NCI-H345 treated with DMSO at 0.1 percent for 48 hours (cell line): ENCODE data around the gene PTMS.
A peak's percentile ranks its signal among the peaks of the same experiment; 100 is the strongest.
"Not testable (repeated sequence)": the region's sequence is repeated elsewhere in the genome, so short reads cannot be mapped to it uniquely, and the experiment has no call there.

Source experiments
- DNase-seq: peaks from one replicate; lab custom pipeline; 2025; ENCODE audit not compliant: unreplicated experiment; lab: John Stamatoyannopoulos, UW

Gene PTMS, protein sequence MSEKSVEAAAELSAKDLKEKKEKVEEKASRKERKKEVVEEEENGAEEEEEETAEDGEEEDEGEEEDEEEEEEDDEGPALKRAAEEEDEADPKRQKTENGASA

DNA sequence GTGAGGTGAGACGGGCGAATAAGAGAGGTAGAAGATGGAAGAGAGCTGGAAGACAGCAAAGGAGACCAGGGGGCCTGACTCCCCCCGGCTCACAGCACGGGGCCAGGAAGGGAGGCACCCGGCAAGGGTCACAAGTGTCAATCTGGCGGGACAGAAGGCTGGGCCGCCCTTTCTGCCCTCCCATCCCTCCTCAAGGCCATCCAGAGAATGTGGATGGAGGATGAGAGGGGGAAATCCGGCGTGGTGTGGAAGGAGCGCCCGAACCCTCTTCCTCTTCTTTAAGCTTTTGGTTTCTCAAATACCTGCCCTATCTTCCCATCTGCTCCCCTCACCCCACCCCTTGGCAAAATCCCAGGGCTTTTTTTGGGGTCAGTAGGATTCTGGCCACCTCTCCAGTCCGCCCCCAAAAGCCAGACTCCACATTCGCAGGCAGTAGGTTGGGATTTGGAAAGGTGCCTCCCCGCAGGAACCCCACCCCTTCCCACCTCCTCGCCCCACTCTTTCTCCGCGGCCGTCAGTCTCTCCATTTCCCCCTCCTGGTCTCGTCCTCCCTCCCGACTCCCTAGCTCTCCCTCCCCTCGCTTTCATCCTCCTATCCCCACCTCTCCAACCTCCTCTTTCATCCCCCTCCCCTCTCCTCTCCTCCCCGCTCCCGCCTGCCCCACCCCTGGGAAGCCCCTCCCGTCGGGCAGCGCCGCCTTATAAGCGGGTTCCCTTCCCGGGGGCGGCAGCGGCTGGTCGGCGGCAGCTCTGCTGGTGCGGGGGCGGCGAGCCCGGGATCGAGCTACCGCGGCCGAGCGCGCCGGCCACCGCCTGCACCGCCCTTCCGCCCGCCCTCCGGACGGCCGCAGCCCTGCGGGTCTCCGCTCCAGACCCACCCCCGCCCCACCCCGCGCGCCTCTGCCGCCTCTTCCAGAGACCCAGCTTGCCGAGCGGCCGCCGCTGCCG lies at the start of gene PTMS:
Gene PTMS, plus strand, starts transcription at position 730 of the 948 bp plus-strand sequence. CDS start 343 bp downstream, outside the sequence.
- peak; percentile 87 for DNase-seq

DNA sequence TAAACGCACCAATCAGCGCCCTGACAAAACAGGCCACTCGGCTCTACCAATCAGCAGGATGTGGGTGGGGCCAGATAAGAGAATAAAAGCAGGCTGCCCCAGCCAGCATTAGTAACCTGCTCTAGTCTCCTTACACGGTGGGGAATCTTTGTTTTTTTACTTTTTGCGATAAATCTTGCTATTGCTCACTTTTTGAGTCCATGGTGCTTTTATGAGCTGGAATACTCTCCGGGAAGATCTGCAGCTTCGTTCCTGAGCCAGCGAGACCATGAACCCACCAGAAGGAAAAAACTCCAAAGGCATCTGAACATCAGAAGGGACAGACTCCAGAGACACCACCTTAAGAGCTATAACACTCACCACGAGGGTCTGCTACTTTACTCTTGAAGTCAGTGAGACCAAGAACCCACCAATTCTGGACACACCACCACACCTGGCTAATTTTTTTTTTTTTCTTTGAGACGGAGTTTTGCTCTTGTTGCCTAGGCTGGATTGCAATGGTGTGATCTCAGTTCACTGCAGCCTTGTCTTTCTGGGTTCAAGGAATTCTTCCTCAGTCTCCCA lies 49.2 kb upstream of the PTMS start:
- DNase-seq = no peak

DNA sequence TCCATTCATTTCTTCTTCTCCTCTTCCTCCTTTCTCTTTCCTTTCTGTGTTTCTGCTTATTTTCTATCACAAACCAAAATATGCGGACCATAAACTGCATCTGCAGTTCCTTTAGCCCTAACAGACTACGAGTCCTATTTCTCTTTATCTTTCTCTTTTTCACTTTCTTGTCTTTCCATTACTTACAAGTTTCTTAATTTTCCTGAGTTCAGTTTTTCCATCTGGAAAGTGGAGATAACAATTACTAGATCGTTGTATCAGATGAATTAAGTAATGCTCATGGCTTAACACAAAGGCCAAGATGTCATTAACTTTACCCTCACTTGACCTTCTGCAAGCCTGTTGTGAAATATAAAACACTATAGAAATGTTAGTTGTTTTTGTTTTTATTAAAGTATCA lies 43.3 kb upstream of the PTMS start:
- no peak for DNase-seq

DNA sequence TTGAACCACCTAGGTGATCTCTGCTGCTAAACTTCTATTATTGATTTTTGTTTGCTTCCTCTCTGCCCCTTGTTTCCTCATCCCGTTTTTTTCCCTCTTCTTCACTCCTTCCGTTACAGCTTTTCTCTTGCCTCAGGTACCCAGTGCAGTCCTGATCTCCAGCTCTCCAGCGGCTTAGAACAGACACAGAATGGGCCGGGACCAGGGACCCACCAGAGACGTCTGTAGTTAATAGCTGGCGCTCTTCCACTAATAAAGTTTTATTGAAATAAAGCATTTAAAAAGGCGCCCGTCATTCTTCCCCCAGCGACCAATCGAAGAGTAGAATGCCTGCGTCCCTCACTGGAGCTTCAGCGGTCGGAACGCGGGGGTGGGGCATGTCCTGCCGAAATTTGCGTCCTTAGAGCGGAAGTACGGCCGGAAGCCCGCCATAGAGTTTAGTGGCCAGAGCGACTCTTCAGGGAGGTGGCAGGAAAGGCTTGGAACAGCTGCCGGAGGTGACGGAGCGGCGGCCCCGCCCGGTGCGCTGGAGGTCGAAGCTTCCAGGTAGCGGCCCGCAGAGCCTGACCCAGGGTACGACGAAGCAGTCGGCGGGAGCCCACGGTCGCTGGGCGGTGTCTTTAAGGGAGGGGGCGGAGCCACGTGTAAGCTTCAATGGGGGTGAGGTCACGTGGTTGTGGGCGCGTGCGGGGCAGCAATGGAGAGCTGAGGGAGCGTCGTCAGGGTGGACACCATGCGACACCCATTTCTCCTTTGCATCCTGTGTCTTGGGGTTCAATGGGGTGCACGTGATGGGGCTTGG lies 42.4 kb upstream of the PTMS start, which contains the start of gene COPS7A:
Gene COPS7A, plus strand, starts transcription at position 440 of the 802 bp plus-strand sequence. CDS start 611 bp downstream, outside the sequence.
- peak; percentile 97 for DNase-seq

DNA sequence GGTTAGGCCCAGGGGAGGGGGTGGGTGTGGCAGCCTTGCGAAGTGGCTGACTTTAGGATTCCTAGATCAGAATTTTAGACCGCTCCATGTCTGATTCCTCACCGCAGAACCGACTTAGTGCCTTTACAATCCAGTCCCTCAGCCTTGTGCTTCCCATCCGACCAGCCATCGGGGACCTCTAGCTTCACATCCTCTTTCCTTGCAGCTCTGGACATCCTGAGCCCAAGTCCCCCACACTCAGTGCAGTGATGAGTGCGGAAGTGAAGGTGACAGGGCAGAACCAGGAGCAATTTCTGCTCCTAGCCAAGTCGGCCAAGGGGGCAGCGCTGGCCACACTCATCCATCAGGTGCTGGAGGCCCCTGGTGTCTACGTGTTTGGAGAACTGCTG lies 41.8 kb upstream of the PTMS start:
- no peak for DNase-seq

DNA sequence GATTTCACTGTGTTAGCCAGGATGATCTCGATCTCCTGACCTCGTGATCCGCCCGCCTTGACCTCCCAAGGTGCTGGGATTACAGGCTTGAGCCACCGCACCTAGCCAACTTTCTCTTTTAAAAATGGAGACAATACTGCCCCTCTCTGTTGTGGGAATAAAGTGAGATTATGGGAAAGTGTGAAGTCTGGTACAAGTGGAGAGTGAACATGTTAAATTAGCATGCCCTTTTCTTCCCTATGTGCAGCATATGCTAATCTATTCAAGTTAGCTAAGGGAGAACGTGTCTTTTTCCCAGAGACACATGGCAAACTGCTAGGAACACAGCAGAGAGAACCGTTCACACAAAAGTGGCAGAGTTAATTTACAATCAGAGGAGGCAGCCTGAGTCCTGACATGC lies 40.8 kb upstream of the PTMS start:
- DNase-seq = no peak

DNA sequence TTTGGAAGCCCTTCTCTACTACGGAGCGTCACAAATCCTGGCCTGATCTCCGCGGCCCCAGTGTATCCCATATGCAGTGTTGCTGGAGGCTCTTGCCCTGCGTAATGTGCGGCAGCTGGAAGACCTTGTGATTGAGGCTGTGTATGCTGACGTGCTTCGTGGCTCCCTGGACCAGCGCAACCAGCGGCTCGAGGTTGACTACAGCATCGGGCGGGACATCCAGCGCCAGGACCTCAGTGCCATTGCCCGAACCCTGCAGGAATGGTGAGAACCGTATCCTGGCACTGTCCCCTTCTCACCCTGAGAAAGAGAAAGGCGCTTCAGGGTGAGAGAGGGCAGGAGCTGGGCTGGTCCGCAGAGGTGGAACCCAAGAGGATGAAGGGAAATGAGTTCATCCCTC lies 37.0 kb upstream of the PTMS start:
- no peak for DNase-seq

DNA sequence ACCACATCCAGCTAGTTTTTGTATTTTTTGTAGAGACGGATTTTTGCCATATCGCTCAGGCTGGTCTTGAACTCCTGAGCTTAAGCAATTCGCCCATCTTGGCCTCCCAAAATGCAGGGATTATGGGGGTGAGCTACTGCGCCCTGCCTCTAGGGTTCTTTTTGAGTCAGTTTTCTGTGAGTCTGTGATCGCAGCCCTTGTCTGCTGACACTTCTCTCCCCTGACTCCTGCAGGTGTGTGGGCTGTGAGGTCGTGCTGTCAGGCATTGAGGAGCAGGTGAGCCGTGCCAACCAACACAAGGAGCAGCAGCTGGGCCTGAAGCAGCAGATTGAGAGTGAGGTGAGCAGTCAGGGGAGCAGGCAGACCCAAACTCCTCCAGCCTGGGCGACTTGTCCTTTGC lies 36.0 kb upstream of the PTMS start:
- no peak for DNase-seq

DNA sequence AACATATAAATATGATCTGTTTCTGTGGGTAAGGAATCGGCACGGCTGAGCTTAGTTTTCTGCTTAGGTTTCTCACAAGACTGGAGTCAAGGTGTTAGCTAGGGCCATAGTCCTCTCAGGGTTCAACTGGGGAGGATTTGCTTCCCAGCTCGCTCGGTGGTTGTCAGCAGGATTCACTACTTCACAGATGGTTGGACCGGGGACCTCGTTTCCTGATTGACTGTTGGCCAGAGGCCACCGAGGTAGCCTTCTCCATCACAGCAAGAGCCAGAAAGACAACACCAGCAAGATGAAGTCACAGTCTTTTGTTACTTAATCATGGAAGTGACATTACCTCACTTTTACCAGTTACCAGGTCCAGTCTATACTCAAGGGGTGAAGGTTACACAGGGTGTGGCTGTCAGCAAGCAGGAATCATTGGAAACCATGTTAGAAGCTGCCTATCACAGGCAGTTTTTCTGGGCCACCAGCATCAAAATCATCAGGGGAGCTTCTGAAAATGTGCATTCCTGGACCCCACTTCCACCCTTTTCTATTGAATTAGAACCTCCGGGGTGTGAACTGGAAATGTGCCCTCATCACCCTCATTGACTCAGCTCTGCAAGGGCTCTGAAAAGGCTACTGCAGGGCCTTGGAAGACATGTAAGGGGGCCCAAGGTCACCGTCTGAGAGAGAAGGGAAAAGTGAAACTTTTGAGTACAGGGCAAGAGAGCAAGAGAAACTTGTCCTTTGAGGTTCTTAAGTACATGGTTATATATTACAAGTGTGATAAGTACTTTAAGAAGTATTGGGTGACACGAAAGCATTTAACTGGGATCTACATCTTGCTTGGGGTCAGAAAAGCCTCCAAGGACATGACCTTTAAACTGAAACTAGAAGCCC lies 31.4 kb upstream of the PTMS start:
- DNase-seq = no peak

DNA sequence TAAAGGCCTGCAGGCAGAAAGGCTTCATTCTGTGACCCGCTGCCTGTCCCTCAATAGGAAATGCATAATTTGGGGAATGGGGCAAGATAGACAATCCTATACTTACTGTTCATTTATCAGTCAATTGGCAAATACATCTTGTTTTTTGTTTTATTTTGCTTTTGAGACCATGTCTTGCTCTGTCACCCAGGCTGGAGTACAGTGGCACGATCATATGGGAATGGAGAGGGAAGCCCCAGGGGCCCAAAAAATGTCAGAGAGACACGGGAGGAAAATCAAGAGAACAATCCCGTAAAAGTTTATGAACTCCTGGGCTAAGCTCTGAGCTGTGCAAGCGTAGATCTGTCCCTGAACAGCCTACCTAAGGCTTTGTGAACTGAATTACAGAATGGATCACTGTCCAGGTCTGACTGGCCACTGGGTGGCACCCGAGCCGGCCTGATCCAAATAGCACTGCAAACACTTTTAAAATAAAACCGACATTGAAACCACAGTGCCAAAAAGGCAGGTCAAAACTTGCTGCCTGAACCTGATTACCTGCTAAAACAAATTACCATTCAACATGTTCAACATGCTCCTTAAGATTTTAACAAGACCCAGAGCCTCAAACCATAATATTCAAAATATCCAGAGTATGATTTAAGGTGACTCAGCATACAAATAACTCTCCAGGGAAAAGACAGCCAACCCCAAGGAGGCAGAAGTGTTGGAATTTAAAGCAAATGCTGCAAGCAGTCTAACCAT lies 30.5 kb upstream of the PTMS start:
- DNase-seq = no peak

DNA sequence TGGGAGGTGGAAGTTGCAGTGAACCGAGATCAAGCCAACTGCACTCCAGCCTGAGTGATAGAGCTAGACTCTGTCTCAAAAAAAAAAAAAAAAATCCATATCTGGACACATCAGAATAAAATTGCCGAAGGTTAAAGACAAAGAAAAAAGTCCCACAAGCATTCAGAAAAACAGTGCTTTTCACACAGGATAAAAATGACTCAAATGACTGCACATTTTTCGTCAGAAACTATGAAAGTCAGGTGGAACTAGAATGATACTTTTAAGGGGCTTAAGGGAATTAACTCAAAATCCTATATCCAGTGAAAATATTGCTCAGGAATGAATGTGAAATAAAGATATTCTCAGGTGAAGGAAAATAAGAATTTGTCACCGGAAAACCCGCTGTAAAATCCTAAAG lies 29.4 kb upstream of the PTMS start:
- no peak for DNase-seq

DNA sequence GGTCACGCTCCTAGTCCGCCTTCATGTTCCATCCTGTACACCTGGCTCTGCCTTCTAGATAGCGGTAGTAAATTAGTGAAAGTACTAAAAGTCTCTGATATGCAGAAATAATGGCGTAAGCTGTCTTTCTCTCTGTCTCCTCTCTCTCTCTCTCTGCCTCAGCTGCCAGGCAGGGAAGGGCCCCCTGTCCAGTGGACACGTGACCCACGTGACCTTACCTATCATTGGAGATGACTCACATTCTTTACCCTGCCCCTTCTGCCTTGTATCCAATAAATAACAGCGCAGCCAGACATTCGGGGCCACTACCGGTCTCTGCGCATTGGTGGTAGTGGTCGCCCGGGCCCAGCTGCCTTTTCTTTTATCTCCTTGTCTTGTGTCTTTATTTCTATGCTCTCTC lies 24.1 kb upstream of the PTMS start:
- not testable (repeated sequence) for DNase-seq

DNA sequence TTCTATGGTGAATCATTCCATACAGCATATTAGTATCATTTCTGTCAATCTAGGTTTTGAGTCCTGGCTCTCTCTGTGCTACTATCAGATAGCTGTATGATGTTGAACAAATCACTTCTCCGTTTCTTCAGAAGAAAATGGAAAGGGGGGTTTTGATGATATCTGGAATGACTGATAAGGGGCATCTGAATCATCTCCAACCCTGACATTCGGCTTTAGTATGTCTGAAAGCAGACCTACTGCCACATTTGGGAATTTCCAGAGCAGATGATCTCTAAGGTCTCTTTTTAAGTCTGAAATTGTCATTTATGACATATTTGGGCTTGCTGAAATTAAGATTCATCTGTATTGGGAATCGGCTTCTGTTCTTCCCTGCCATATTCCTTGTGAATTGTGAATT lies 23.3 kb upstream of the PTMS start:
- DNase-seq = no peak

DNA sequence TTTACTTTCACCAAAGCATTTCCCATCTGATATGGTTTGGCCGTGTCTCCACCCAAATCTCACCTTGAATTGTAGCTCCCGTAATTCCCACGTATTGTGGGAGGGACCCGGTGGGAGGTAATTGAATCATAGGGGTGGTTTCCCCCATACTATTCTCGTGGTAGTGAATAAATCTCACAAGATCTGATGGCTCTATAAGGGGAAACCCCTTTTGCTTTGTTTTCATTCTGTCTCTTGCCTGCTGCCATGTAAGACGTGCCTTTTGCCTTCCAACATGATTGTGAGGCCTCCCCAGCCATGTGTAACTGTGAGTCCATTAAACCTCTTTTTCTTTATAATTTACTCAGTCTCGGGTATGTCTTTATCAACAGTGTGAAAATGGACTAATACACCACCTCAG lies 22.9 kb upstream of the PTMS start:
- DNase-seq = not testable (repeated sequence)

DNA sequence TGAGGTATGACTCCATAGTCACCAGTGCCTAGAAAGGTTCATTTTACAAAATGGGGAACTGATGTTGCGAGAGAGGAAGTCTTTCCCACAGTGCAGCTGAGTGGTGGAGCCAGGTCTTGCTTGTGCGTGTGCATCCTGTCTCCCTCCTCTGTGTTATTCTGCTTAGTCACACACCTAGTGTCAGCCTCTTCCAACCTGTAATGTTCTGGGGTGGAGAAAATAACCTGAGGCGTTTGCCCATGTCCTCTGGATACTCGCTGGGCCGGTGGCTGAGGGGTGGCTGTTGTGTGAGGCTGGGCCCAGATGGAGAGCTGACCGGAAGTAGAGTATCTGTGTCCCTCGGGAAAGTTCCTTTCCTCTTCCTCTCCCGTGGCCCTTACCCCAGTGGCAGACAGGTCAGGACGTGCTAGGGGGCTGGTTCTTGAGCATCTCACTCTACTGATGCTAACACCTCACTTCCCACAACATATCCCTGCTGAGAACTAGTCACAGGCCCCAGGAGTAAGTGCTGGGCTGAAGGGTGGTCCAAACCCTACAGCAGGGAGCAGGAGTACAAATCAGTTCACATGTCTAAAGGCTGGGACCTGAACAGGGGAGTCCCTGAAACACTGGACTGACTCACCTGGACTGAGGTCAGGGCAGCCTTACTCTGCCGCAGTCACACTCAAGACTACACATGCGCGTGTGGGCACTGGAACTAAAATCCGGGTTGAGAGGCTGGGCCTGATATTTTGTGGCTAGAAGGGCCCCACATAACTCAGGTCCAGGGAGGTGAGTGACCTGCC lies 20.2 kb upstream of the PTMS start:
- no peak for DNase-seq

DNA sequence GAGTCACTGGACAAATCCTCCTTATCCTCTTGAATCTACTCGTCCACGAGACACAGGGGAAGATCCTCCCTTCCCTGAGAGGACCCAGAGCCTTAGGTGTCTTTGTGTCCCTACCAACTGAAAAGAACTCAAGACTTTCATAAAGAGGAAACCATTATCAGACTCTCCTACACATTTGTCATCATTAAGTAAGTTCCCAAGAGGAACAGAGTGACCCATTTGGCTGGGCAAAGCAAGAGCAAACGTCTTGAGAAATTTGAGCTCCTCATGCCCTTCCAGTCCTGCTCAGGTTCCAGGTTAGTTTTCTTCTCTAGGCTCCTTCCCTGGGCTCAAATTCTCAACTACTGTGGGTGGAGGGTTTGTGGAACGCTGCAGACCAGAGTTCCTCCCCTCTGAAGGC lies 18.9 kb upstream of the PTMS start:
- no peak for DNase-seq

DNA sequence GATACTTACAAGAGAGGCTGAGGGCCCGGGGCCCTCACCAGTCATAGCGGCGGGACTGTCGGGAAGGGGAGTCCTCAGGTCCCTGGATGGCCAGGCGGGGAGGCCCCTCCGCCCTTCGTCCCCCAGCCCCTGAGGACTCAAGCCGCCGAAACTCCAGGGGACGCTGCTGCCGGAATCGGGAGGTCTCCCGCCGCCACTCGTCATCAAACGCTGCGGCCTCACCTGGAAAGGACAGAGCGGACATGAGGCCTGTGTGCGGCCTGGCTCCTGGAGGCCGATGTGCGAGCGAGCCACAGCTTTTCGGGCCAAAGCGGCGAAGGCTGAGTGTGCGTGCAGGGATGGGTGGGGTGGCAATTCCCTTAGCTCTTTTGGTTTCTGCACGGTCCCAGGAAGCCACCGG lies 17.4 kb upstream of the PTMS start:
- DNase-seq = no peak

DNA sequence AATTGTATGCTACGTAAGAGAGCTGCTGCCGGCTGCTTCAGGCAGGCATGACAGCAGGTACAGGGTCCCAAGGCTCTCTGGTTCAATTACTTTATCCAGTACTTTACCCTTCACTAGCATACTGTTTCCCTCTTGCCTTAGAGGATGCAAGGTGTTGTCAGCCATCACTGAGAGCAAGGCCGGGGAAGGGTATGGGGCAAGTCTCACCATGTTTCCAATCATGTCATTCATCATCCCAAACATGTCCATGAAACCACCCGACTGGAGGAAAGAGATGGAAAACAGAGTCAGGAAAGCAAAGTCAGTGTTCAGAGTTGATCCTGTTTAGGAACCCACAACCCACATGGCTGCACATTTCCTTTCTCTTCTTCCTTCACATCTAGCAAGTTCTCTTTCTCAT lies 15.7 kb upstream of the PTMS start:
- no peak for DNase-seq

DNA sequence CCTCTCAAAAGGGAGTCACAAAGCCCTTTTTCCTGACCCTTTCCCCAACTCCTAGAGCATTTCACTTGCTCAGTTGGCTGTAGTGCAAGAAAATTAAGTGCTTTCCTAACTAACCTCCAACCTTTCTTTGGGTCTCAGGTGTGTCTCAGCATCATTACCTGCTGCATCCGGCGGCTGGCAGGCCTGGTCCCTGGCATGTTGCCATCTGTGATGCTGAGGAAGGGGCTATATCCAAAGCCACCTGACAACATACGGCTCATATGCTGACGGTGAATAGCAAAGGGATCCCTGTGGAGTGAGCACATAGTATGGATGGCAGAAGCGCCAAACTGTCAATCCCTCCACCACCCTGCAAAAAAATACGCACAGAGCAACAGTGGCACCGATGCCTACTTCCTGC lies 14.4 kb upstream of the PTMS start:
- no peak for DNase-seq
